ENCODE results near the gene POTEJ.
"Not testable (repeated sequence)": the region's sequence is repeated elsewhere in the genome, so short reads cannot be mapped to it uniquely, and the experiment has no call there.

DNA sequence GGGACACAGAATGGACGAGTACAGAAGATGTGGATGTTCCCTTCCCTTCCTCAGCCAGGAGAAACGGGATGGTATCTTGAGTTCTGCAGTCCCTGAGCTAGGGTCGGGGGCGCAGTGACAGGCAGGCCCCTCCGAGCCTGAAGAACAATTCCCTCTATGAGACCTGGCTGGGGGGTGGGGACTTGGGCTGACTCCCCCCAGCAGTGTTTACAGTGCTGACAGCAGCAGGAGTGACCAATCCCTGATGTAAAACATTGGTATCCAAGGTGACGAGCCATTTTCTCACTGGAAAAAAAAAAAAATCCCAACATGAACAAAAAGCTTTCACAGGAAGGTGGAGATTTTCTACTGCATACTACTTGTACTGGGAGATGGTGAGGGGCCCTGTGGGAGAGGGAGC lies 11.8 kb upstream of the POTEJ start, which contains the start of gene CFC1:
- TF ChIP-seq POLR2AphosphoS5 (IDR thresholded peaks at IDR 0.05); MXI1 (conservative IDR thresholded peaks at IDR 0.05; ENCODE audit: poor library complexity, severe bottlenecking); CTCF (IDR thresholded peaks at IDR 0.05; ENCODE audit: poor library complexity, severe bottlenecking); EZH2 (IDR thresholded peaks at IDR 0.05; ENCODE audit: borderline replicate concordance, insufficient read depth, low read length, poor library complexity, severe bottlenecking); EP300 (conservative IDR thresholded peaks at IDR 0.05; ENCODE audit: poor library complexity, severe bottlenecking); SMC3 (conservative IDR thresholded peaks at IDR 0.05; ENCODE audit: poor library complexity): not testable (repeated sequence)
